ENCODE measurements around the gene NEXN. TPM values are rescaled to one million over a fixed set of nuclear protein-coding genes. Genes with fewer than 3 reads are reported as not detected.

Gene NEXN
- total RNA-seq, 4 donors from 2014 or later: 15.0 to 27.6 (median 23.7) TPM

DNA sequence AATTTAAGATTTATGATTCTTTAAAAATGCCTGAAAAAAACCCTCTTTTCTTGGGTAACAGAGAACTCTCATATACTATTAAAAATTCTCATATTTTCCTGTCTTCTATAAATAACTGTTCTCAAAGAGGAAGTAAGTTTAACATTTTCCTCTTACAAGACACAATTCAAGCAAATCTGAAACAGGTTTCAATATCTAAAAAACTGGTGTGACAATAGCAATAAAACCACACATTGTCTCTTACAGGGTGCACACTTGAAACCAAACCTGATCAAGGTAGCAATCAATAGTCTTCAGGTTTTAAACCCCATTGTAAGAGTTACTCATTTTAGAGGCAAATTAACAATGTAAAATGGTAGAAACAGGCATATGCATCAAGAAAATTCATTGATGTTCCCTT is 62.4 kb downstream of the NEXN start:
- no peak for TF ChIP-seq CTCF (IDR thresholded peaks at IDR 0.05; ENCODE audit: low read depth)

GRCh38 chr1:77951328-77951727 is 62.9 kb downstream of the NEXN start:
- no peak for TF ChIP-seq CTCF (IDR thresholded peaks at IDR 0.05; ENCODE audit: low read depth)

- no peak for TF ChIP-seq CTCF (IDR thresholded peaks at IDR 0.05; ENCODE audit: low read depth)
Observed at GRCh38 chr1:77953907-77954306, 65.5 kb downstream of the NEXN start.

DNA sequence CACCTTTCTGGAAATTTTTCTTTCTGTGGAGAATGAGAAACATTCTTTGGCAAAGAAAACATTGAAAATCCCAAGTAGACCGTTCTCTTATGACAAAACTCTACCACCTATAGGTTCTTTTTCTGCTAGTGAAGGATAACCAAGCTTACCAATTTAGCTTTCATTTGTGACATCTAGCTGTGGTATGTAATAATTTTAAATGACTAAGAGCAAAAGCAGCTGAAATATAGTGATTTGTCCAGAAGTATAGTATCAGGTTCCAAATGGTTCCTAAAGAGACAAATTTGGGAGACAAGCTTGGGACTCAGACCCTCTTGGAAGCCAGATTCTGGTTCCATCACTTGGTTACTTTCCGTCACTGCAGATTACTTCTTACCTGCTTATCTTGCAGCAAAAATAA is 66.1 kb downstream of the NEXN start:
- TF ChIP-seq CTCF (IDR thresholded peaks at IDR 0.05; ENCODE audit: low read depth): no peak

DNA sequence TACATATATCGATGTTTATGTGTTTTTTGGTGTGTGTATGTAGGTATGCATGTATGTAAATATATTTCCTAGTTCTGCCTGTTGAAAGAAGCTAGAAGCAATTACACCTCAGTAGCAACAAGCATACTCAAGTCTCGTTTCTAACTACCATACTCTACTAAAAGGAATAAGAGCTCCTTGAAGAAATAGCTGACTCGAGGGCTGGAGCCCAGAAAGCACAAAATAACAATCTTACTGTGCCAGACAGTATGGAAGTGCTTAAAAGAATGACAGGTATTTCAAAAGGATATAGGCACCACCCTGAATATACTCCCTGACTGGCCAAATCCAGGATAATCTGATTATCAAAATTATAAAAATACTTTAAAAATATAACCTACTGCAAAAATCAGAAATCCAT is 67.3 kb downstream of the NEXN start:
- TF ChIP-seq CTCF (IDR thresholded peaks at IDR 0.05; ENCODE audit: low read depth): no peak

GRCh38 chr1:77956464-77956863 is 68.0 kb downstream of the NEXN start:
- TF ChIP-seq CTCF (IDR thresholded peaks at IDR 0.05; ENCODE audit: low read depth): no peak

- TF ChIP-seq CTCF (IDR thresholded peaks at IDR 0.05; ENCODE audit: low read depth): no peak
Observed at GRCh38 chr1:77958391-77958790, 70.0 kb downstream of the NEXN start.

Data from subcutaneous adipose tissue (tissue), 4 donors.